HG03342 (cell line): Measurements from ENCODE around the gene SPATA20.

Source experiments
- ATAC-seq: cut with Tn5 transposase; IDR thresholded peaks from one replicate; pipeline ENCODE4 v1.9.1; 2021; ENCODE audit warnings: mild to moderate bottlenecking, moderate library complexity; ENCODE audit not compliant: unreplicated experiment

The SPATA20 gene

GRCh38 chr17:50573866-50574611 is 27.1 kb downstream of the SPATA20 start:
- ATAC-seq: no peak

- ATAC-seq: no peak
Measured at GRCh38 chr17:50575581-50576210, 28.7 kb downstream of the SPATA20 start.

GRCh38 chr17:50576864-50577263 is 29.9 kb downstream of the SPATA20 start:
- no peak for ATAC-seq

GRCh38 chr17:50577451-50577954 is 30.5 kb downstream of the SPATA20 start:
- no peak for ATAC-seq

GRCh38 chr17:50578173-50578572 is 31.2 kb downstream of the SPATA20 start:
- no peak for ATAC-seq

GRCh38 chr17:50579399-50579798 is 32.4 kb downstream of the SPATA20 start:
- no peak for ATAC-seq

GRCh38 chr17:50580646-50581045 is 33.7 kb downstream of the SPATA20 start:
- ATAC-seq: no peak

- ATAC-seq: no peak
Measured at GRCh38 chr17:50581316-50581715, 34.3 kb downstream of the SPATA20 start.

GRCh38 chr17:50582741-50583140 is 35.8 kb downstream of the SPATA20 start:
- ATAC-seq: no peak

- ATAC-seq: no peak
Measured at GRCh38 chr17:50583641-50584040, 36.7 kb downstream of the SPATA20 start.

GRCh38 chr17:50584116-50584515 is 37.1 kb downstream of the SPATA20 start:
- ATAC-seq: no peak

GRCh38 chr17:50584749-50585148 is 37.8 kb downstream of the SPATA20 start:
- ATAC-seq: no peak

- no peak for ATAC-seq
Measured at GRCh38 chr17:50585346-50585745, 38.4 kb downstream of the SPATA20 start.

GRCh38 chr17:50585891-50586290 is 38.9 kb downstream of the SPATA20 start:
- no peak for ATAC-seq

GRCh38 chr17:50586421-50587247 is 39.7 kb downstream of the SPATA20 start:
- ATAC-seq: no peak

GRCh38 chr17:50587571-50587970 is 40.6 kb downstream of the SPATA20 start:
- no peak for ATAC-seq

- ATAC-seq: no peak
Measured at GRCh38 chr17:50588391-50589049, 41.5 kb downstream of the SPATA20 start.

GRCh38 chr17:50589095-50589705 is 42.2 kb downstream of the SPATA20 start:
- no peak for ATAC-seq

GRCh38 chr17:50590946-50591737 is 44.2 kb downstream of the SPATA20 start:
- no peak for ATAC-seq

- ATAC-seq: no peak
Measured at GRCh38 chr17:50593321-50593720, 46.3 kb downstream of the SPATA20 start.
